ENCODE data around the gene NPAS3.

DNA sequence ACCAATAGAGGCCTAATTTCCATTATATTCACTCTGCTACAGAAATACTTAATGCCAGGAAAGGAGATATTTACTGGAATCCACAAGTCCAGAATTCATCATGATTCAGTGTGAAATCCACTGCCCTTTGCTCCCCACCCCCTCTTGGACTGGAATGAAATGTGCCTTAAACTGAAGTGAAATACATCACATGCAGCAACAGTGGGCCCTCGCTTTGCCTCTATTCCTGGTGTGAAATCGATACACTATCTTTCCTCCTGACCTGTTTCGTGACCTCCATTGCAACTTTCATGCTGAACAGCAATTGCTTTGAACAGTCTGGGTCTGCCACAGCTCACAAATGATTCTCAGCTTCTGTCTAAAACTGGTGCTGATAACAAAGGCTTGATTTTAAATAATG is 100.6 kb downstream of the NPAS3 start:
- TF ChIP-seq, protein P1, sequence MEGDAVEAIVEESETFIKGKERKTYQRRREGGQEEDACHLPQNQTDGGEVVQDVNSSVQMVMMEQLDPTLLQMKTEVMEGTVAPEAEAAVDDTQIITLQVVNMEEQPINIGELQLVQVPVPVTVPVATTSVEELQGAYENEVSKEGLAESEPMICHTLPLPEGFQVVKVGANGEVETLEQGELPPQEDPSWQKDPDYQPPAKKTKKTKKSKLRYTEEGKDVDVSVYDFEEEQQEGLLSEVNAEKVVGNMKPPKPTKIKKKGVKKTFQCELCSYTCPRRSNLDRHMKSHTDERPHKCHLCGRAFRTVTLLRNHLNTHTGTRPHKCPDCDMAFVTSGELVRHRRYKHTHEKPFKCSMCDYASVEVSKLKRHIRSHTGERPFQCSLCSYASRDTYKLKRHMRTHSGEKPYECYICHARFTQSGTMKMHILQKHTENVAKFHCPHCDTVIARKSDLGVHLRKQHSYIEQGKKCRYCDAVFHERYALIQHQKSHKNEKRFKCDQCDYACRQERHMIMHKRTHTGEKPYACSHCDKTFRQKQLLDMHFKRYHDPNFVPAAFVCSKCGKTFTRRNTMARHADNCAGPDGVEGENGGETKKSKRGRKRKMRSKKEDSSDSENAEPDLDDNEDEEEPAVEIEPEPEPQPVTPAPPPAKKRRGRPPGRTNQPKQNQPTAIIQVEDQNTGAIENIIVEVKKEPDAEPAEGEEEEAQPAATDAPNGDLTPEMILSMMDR (IDR thresholded peaks at IDR 0.05) = no peak
- TF ChIP-seq POLR2A (IDR thresholded peaks at IDR 0.05) (no peak), POLR2AphosphoS5 (IDR thresholded peaks at IDR 0.05) (no peak)

Data from breast epithelium (tissue), 3 donors.